CD4-positive, alpha-beta T cell treated with Interleukin-12 subunit alpha and Interleukin-12 subunit beta, for 1 hour (primary cell): Measurements from ENCODE around the gene RBCK1.
"Not testable (repeated sequence)": the region's sequence is repeated elsewhere in the genome, so short reads cannot be mapped to it uniquely, and the experiment has no call there.

ENCODE experiments used
- DNase-seq: peaks from one replicate; pipeline ENCODE4 v3.0.0-alpha.2; 2020

RBCK1 gene

GRCh38 chr20:475463-476357, 67.6 kb downstream of the RBCK1 start:
- no peak for DNase-seq

- not testable (repeated sequence) for DNase-seq
Observed at GRCh38 chr20:476561-477249, 68.6 kb downstream of the RBCK1 start.

GRCh38 chr20:478010-478948, 70.2 kb downstream of the RBCK1 start:
- DNase-seq: no peak

- DNase-seq: peak; percentile 79
Observed at GRCh38 chr20:478949-479429, 70.9 kb downstream of the RBCK1 start.

- DNase-seq: no peak
Observed at GRCh38 chr20:479487-479886, 71.4 kb downstream of the RBCK1 start.

GRCh38 chr20:480044-480443, 71.9 kb downstream of the RBCK1 start:
- DNase-seq: no peak

GRCh38 chr20:481167-481566, 73.1 kb downstream of the RBCK1 start:
- peak; percentile 40 for DNase-seq
